SK-N-SH (cell line): ENCODE data around the gene PRRT1. TPM values are rescaled to one million over a fixed set of nuclear protein-coding genes. Genes with fewer than 3 reads are reported as not detected.

Experiments
- CTCF ChIA-PET: fragments of 300-600, 350-600 bp; formaldehyde crosslinking; extraction: SDS; loops from one replicate; lab custom pipeline; 2021; lab: Yijun Ruan, JAX
- POLR2A ChIA-PET: fragments of 350-600 bp; sonication (Branson Sonifier 250); formaldehyde crosslinking; extraction: SDS; loops from one replicate; lab custom pipeline; 2020; ENCODE audit warnings: antibody characterized with exemption, inconsistent platforms; lab: Yijun Ruan, JAX
- DNase-seq: peaks from one replicate; pipeline ENCODE4 v3.0.0; 2012
- H2AFZ ChIP-seq: fragments of 200-600 bp; sonication (generic); 2 replicates; pipeline ENCODE4 v1.8.1; 2016; ENCODE audit warnings: antibody characterized with exemption, mild to moderate bottlenecking, low read depth
- H3F3A ChIP-seq: fragments of 200-600 bp; sonication (generic); replicated peaks from 2 replicates; pipeline ENCODE3; 2016; ENCODE audit warnings: antibody characterized with exemption, mild to moderate bottlenecking; ENCODE audit not compliant: insufficient read depth
- H3K27ac ChIP-seq, 2 experiments: fragments of 200-500 bp in 1 of 2; fragments of 200-600 bp in 1 of 2; sonication (Bioruptor generic) in 1 of 2; sonication (generic), shearing (Covaris generic) in 1 of 2; 2 replicates each; pipeline versions ENCODE4 v1.5.1 to v1.6.1; 2014 to 2016; ENCODE audit warnings: low read depth in 2 of 2, inconsistent platforms in 1 of 2, low read length in 1 of 2, mild to moderate bottlenecking in 1 of 2, mixed read lengths in 1 of 2
- H3K27me3 ChIP-seq: fragments of 200-600 bp; sonication (generic), shearing (Covaris generic); 2 replicates; pipeline ENCODE4 v1.6.1; 2016; ENCODE audit warnings: mixed run types; ENCODE audit not compliant: insufficient read depth
- H3K36me3 ChIP-seq, 2 experiments: fragments of 200-500 bp in 1 of 2; fragments of 200-600 bp in 1 of 2; sonication (Bioruptor generic) in 1 of 2; sonication (generic) in 1 of 2; replicated peaks in 1 of 2; 2 replicates each; pipeline versions ENCODE3 to v1.5.1; 2014 to 2016; ENCODE audit warnings: low read length in 1 of 2, mild to moderate bottlenecking in 1 of 2; ENCODE audit not compliant: insufficient read depth in 2 of 2, control insufficient read depth in 1 of 2
- H3K4me1 ChIP-seq, 2 experiments: fragments of 200-500 bp in 1 of 2; fragments of 200-600 bp in 1 of 2; sonication (Bioruptor generic) in 1 of 2; sonication (generic), shearing (Covaris generic) in 1 of 2; 2 replicates each; pipeline versions ENCODE4 v1.5.1 to v1.6.1; 2014 to 2016; ENCODE audit warnings: low read depth in 1 of 2, low read length in 1 of 2, mixed run types in 1 of 2; ENCODE audit not compliant: insufficient read depth in 2 of 2, control insufficient read depth in 1 of 2
- H3K4me2 ChIP-seq: fragments of 200-600 bp; sonication (generic), shearing (Covaris generic); 2 replicates; pipeline ENCODE4 v1.6.1; 2017; ENCODE audit warnings: mixed run types
- H3K4me3 ChIP-seq, 2 experiments: fragments of 200-500 bp in 1 of 2; fragments of 200-600 bp in 1 of 2; sonication (Bioruptor generic) in 1 of 2; sonication (generic), shearing (Covaris generic) in 1 of 2; 2 replicates each; pipeline versions ENCODE4 v1.5.1 to v1.8.1; 2014 to 2016; ENCODE audit warnings: low read depth in 2 of 2, inconsistent platforms in 1 of 2, low read length in 1 of 2, mild to moderate bottlenecking in 1 of 2, mixed read lengths in 1 of 2, moderate library complexity in 1 of 2
- H3K79me2 ChIP-seq: fragments of 200-600 bp; sonication (generic); 2 replicates; pipeline ENCODE4 v1.8.1; 2017; ENCODE audit warnings: mild to moderate bottlenecking; ENCODE audit not compliant: insufficient read depth
- H3K9ac ChIP-seq: fragments of 200-600 bp; sonication (generic); 2 replicates; pipeline ENCODE4 v1.6.1; 2017; ENCODE audit warnings: mixed run types
- H3K9me2 ChIP-seq: fragments of 200-600 bp; sonication (generic); 2 replicates; pipeline ENCODE4 v1.6.1; 2017; ENCODE audit warnings: mixed run types
- H3K9me3 ChIP-seq: fragments of 200-600 bp; sonication (generic); 2 replicates; pipeline ENCODE4 v1.6.1; 2017; ENCODE audit warnings: mixed run types, mild to moderate bottlenecking, moderate library complexity
- H4K20me1 ChIP-seq: fragments of 200-600 bp; sonication (generic); 2 replicates; pipeline ENCODE4 v1.6.1; 2017; ENCODE audit warnings: mild to moderate bottlenecking, mixed run types; ENCODE audit not compliant: insufficient read depth
- CHD2 ChIP-seq: fragments of 150-350 bp; IDR thresholded peaks from 2 replicates; pipeline ENCODE4 v1.6.1; 2018; ENCODE audit warnings: low read length; ENCODE audit not compliant: partially characterized antibody
- GATA2 ChIP-seq: sonication (generic); formaldehyde crosslinking; IDR thresholded peaks from 2 replicates; pipeline ENCODE4 v1.5.0; 2020; ENCODE audit warnings: mild to moderate bottlenecking, missing genetic modification reagents
- NRF1 ChIP-seq: IDR thresholded peaks from 2 replicates; pipeline ENCODE4 v1.6.1; 2012; ENCODE audit warnings: low read depth, mild to moderate bottlenecking, low read length
- RCOR1 ChIP-seq: fragments of 150-350 bp; IDR thresholded peaks from 2 replicates; pipeline ENCODE4 v1.6.1; 2017; ENCODE audit warnings: antibody characterized with exemption, low read length
- SIN3A ChIP-seq: IDR thresholded peaks from 2 replicates; pipeline ENCODE4 v1.6.1; 2012; ENCODE audit warnings: low read depth, mild to moderate bottlenecking, low read length, moderate library complexity, borderline replicate concordance
- SMC3 ChIP-seq: IDR thresholded peaks from 2 replicates; pipeline ENCODE4 v1.6.1; 2012; ENCODE audit warnings: low read depth, low read length, improper control_type of control experiment
- WGBS: methylation state at CpG from one replicate; pipeline ENCODE4 v1.1.6; 2017; ENCODE audit warnings: low lambda C conversion rate; 5-methylcytosine and 5-hydroxymethylcytosine counted together
- polyA plus RNA-seq, 3 experiments: library from polyadenylated mRNA; depleted of rRNA; stranded (reverse); fragments of >200 nt; gene quantifications; 2 replicates each; pipeline ENCODE4 v1.2.3, GENCODE V29; 2012
- TF ChIP-seq, protein P1 (sequence below): IDR thresholded peaks from 2 replicates; pipeline ENCODE4 v1.4.0; 2012; ENCODE audit warnings: low read depth
- TF ChIP-seq, protein P2 (sequence below): fragments of 150-350 bp; IDR thresholded peaks from 2 replicates; pipeline ENCODE4 v1.6.1; 2017; ENCODE audit warnings: antibody characterized with exemption, low read length, low read depth, borderline replicate concordance
- TF ChIP-seq, protein P3 (sequence below): IDR thresholded peaks from 2 replicates; pipeline ENCODE4 v1.6.1; 2012; ENCODE audit warnings: mild to moderate bottlenecking, low read depth, low read length, moderate library complexity
- TF ChIP-seq, protein P4 (sequence below): IDR thresholded peaks from 2 replicates; pipeline ENCODE4 v1.4.0; 2012; ENCODE audit warnings: low read depth, borderline replicate concordance

Gene PRRT1
- polyA plus RNA-seq, 1 of the 3 experiments (the other 2 are of a cell fraction) = 1.5 TPM

DNA sequence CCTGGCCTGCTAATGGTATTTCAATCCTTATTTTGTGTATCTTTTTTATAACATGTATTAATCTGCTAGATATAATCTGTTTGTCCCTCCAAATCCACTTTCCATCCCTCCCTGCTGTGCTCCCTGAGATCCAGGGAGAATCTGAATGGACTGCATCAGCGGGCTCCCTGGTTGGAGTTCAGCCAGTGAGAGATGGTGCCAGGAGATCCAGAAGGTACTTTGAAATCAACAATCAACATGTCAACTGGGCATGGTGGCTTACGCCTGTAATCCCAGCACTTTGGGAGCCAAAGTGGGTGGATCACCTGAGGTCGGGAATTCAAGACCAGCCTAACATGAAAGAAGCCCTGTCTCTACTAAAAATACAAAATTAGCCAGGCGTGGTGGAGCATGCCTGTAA lies 28.1 kb downstream of the PRRT1 start:
- CTCF ChIA-PET = interaction anchor here (1.1 kb wide), 1 partner anchor 36 kb away, joined by 4 read pairs; no protein-coding TSS in a partner anchor
- no peak overlapping the region for H3K27ac ChIP-seq
- peaks cover 11% of the 10 kb centered on the region for H3F3A ChIP-seq
- H4K20me1 ChIP-seq = no peaks in the 10 kb centered on the region
- no peak overlapping the region for H2AFZ ChIP-seq
- no peak for TF ChIP-seq GATA2
- TF ChIP-seq, protein P1, sequence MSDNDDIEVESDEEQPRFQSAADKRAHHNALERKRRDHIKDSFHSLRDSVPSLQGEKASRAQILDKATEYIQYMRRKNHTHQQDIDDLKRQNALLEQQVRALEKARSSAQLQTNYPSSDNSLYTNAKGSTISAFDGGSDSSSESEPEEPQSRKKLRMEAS = no peak
- DNase-seq = no peak
- no peak overlapping the region for H3K9ac ChIP-seq
- H3K4me3 ChIP-seq = no peak overlapping the region
- peaks cover 38% of the 10 kb centered on the region for H3K79me2 ChIP-seq
- H3K9me2 ChIP-seq = no peaks in the 10 kb centered on the region
- 98% methylated on average over 4 of the region's 4 CpGs for WGBS
- POLR2A ChIA-PET = no interaction called here
- H3K27me3 ChIP-seq = no peaks in the 10 kb centered on the region
- no peaks in the 10 kb centered on the region for H3K9me3 ChIP-seq
- H3K36me3 ChIP-seq = peaks cover 26 to 30% of the 10 kb centered on the region in 2 experiments
- peaks cover 12% of the 10 kb centered on the region in 2 experiments; a peak in 3 of 4 replicates for H3K4me1 ChIP-seq
- no peak overlapping the region for H3K4me2 ChIP-seq

DNA sequence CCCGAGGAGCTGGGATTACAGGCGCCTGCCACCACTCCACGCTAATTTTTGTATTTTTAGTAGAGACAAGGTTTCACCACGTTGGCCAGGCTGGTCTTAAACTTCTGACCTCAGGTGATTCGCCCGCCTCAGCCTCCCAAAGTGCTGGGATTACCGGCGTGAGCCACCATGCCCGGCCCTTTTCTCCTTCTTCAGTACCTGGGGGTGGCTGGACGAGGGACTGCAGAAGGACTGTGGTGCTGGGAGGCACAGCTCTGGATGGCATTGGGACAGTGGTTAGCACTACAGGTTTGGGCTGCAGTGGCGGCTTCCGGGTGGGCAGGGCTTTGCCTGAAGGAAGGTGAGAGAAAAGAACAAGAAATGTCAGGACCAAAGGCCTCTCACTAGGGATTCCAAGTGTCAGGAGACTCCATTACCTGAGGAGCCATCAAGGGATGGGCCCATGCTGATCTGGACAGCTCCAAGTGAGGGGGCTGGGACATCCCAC lies 31.1 kb downstream of the PRRT1 start:
- Histone ChIP-seq H3K36me3 (peaks cover 27 to 40% of the 10 kb centered on the region in 2 experiments), H3K9ac (no peak overlapping the region), H3K27ac (no peak overlapping the region), H2AFZ (no peak overlapping the region)
- no peak for TF ChIP-seq SIN3A
- TF ChIP-seq SMC3 = no peak
- TF ChIP-seq CHD2 = no peak
- TF ChIP-seq, protein P2, sequence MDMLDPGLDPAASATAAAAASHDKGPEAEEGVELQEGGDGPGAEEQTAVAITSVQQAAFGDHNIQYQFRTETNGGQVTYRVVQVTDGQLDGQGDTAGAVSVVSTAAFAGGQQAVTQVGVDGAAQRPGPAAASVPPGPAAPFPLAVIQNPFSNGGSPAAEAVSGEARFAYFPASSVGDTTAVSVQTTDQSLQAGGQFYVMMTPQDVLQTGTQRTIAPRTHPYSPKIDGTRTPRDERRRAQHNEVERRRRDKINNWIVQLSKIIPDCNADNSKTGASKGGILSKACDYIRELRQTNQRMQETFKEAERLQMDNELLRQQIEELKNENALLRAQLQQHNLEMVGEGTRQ = no peak
- TF ChIP-seq, protein P3, sequence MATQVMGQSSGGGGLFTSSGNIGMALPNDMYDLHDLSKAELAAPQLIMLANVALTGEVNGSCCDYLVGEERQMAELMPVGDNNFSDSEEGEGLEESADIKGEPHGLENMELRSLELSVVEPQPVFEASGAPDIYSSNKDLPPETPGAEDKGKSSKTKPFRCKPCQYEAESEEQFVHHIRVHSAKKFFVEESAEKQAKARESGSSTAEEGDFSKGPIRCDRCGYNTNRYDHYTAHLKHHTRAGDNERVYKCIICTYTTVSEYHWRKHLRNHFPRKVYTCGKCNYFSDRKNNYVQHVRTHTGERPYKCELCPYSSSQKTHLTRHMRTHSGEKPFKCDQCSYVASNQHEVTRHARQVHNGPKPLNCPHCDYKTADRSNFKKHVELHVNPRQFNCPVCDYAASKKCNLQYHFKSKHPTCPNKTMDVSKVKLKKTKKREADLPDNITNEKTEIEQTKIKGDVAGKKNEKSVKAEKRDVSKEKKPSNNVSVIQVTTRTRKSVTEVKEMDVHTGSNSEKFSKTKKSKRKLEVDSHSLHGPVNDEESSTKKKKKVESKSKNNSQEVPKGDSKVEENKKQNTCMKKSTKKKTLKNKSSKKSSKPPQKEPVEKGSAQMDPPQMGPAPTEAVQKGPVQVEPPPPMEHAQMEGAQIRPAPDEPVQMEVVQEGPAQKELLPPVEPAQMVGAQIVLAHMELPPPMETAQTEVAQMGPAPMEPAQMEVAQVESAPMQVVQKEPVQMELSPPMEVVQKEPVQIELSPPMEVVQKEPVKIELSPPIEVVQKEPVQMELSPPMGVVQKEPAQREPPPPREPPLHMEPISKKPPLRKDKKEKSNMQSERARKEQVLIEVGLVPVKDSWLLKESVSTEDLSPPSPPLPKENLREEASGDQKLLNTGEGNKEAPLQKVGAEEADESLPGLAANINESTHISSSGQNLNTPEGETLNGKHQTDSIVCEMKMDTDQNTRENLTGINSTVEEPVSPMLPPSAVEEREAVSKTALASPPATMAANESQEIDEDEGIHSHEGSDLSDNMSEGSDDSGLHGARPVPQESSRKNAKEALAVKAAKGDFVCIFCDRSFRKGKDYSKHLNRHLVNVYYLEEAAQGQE = no peak
- TF ChIP-seq NRF1 = no peak
- TF ChIP-seq RCOR1 = no peak
- TF ChIP-seq, protein P4, sequence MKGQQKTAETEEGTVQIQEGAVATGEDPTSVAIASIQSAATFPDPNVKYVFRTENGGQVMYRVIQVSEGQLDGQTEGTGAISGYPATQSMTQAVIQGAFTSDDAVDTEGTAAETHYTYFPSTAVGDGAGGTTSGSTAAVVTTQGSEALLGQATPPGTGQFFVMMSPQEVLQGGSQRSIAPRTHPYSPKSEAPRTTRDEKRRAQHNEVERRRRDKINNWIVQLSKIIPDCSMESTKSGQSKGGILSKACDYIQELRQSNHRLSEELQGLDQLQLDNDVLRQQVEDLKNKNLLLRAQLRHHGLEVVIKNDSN = no peak
- TF ChIP-seq, all 33 proteins: peak for 0
- no peaks in the 10 kb centered on the region for H3K9me2 ChIP-seq
- H3K27me3 ChIP-seq = no peaks in the 10 kb centered on the region
- no peaks in the 10 kb centered on the region for H3K9me3 ChIP-seq
- WGBS = 95% methylated on average over 11 of the region's 12 CpGs
- POLR2A ChIA-PET = no interaction called here
- CTCF ChIA-PET = interaction anchor here (1.0 to 1.4 kb wide), 2 partner anchors 17 to 34 kb away, joined by 3 to 4 read pairs; no protein-coding TSS in a partner anchor
- no peak overlapping the region for H3K4me2 ChIP-seq
- no peak for DNase-seq
- H4K20me1 ChIP-seq = no peaks in the 10 kb centered on the region
- H3K4me1 ChIP-seq = no peaks in the 10 kb centered on the region
- no peak overlapping the region for H3K4me3 ChIP-seq
- peaks cover 14% of the 10 kb centered on the region for H3F3A ChIP-seq
- peaks cover 17% of the 10 kb centered on the region for H3K79me2 ChIP-seq
